ENCODE measurements around the gene PRIM1. TPM values are rescaled to one million over a fixed set of nuclear protein-coding genes. Genes with fewer than 3 reads are reported as not detected.
"Not testable (repeated sequence)": the region's sequence is repeated elsewhere in the genome, so short reads cannot be mapped to it uniquely, and the experiment has no call there.

PRIM1 gene
- total RNA-seq, 1 donor from 2014 or later, result 13.0 TPM

- DNase-seq (ENCODE audit: low spot score in 2 of 2, unreplicated experiment in 2 of 2), result no peak
- peaks cover 15% of the 10 kb centered on the region for H3K4me1 Mint-ChIP-seq
Measured at GRCh38 chr12:56728139-56728861, 23.8 kb downstream of the PRIM1 start.

GRCh38 chr12:56726196-56726675, 25.9 kb downstream of the PRIM1 start:
- not testable (repeated sequence) for H3K27me3 Mint-ChIP-seq (ENCODE audit: low read depth); H3K9me3 Mint-ChIP-seq; DNase-seq (ENCODE audit: low spot score in 2 of 2, unreplicated experiment in 2 of 2)
- Mint-ChIP-seq H3K36me3 (peaks cover 13% of the 10 kb centered on the region), H3K4me3 (peak overlapping the region; percentile 98), H3K4me1 (peaks cover 35% of the 10 kb centered on the region), H3K27ac (peak overlapping the region; percentile 99)

More at GRCh38 chr12:56728139-56728861, 23.8 kb downstream of the PRIM1 start:
- TF ChIP-seq CTCF (IDR thresholded peaks at IDR 0.05; ENCODE audit: unreplicated experiment), result no peak
- Mint-ChIP-seq H3K27me3 (ENCODE audit: low read depth) (no peaks in the 10 kb centered on the region), H3K4me3 (no peak overlapping the region), H3K36me3 (peaks cover 7% of the 10 kb centered on the region), H3K9me3 (no peaks in the 10 kb centered on the region), H3K27ac (no peak overlapping the region)

GRCh38 chr12:56725723-56726102, 26.4 kb downstream of the PRIM1 start:
- DNase-seq (ENCODE audit: low spot score in 2 of 2, unreplicated experiment in 2 of 2), result no peak
- Mint-ChIP-seq H3K27ac (peak overlapping the region; percentile 99), H3K36me3 (peaks cover 12% of the 10 kb centered on the region), H3K27me3 (ENCODE audit: low read depth) (no peaks in the 10 kb centered on the region), H3K9me3 (no peaks in the 10 kb centered on the region), H3K4me1 (peaks cover 40% of the 10 kb centered on the region), H3K4me3 (peak overlapping the region; percentile 98)
- TF ChIP-seq CTCF (IDR thresholded peaks at IDR 0.05; ENCODE audit: unreplicated experiment), result no peak

GRCh38 chr12:56724972-56725722, 27.0 kb downstream of the PRIM1 start, which contains the start of gene NACA:
NACA (minus strand) TSS chr12:56725299; CDS start chr12:56724521, 778 bp downstream.
- H3K36me3 Mint-ChIP-seq, result peaks cover 18% of the 10 kb centered on the region
- H3K4me1 Mint-ChIP-seq, result peaks cover 46% of the 10 kb centered on the region
- no peaks in the 10 kb centered on the region for H3K27me3 Mint-ChIP-seq (ENCODE audit: low read depth)

GRCh38 chr12:56724701-56724971, 27.5 kb downstream of the PRIM1 start:
- H3K9me3 Mint-ChIP-seq, result no peaks in the 10 kb centered on the region
- H3K4me3 Mint-ChIP-seq, result peak overlapping the region; percentile 98
- H3K27ac Mint-ChIP-seq, result peak overlapping the region; percentile 99
- no peak for DNase-seq (ENCODE audit: low spot score in 2 of 2, unreplicated experiment in 2 of 2)
- peaks cover 23% of the 10 kb centered on the region for H3K36me3 Mint-ChIP-seq
- no peak for TF ChIP-seq CTCF (IDR thresholded peaks at IDR 0.05; ENCODE audit: unreplicated experiment)
- H3K27me3 Mint-ChIP-seq (ENCODE audit: low read depth), result no peaks in the 10 kb centered on the region
- peaks cover 51% of the 10 kb centered on the region for H3K4me1 Mint-ChIP-seq

More at GRCh38 chr12:56724972-56725722, 27.0 kb downstream of the PRIM1 start, which contains the start of gene NACA:
- peak; percentile 87 to 93 for DNase-seq (ENCODE audit: low spot score in 2 of 2, unreplicated experiment in 2 of 2)
- TF ChIP-seq CTCF (IDR thresholded peaks at IDR 0.05; ENCODE audit: unreplicated experiment), result no peak
- Mint-ChIP-seq H3K9me3 (no peaks in the 10 kb centered on the region), H3K27ac (peak within 1 kb of the TSS; percentile 99), H3K4me3 (peak within 1 kb of the TSS; percentile 98)
